ENCODE results near the gene COL26A1. TPM values are rescaled to one million over a fixed set of nuclear protein-coding genes. Genes with fewer than 3 reads are reported as not detected.
A peak's percentile ranks its signal among the peaks of the same experiment; 100 is the strongest.

The COL26A1 gene
- polyA plus RNA-seq, 1 donor from 2014 or later: 36.6 TPM

DNA sequence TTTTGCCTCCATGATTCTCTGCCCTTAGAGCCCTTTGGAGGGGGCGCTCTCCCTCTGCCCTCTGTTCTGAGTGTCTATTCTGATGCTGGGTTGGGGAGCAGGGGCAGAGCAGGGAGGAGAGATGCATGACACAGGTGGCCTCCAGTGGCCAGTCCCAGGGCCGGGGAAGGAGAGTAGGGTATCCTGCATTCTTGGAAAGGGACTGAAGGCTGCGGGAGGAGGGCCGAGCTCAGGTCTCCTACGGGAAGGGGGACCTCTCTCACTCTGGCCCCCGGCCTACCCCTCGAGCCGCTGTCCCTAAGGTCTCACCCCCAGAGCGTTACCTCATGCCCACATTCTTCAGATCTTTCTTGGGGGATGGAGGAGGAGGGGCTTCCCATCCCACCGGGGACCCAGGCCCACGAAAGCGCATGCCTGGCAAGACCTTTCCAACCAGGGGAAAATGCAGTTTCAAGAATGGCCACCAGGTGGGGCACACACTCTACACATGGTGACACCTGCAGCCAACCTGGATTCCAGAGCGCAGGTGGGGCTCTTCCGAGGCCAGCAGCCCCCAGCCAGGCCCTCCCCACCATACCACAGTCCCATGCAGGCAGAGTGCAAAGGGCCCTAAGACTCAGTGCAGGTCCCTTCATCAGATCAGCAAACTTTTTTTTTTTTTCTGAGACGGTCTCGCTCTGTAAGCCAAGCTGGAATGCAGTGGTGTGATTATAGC, 180.0 kb downstream of the COL26A1 start:
- no peak overlapping the region for H2AFZ ChIP-seq (ENCODE audit: low read depth, low read length)
- no peak for TF ChIP-seq TAF1 (IDR thresholded peaks at IDR 0.05; ENCODE audit: low read depth)
- peak; percentile 97 for TF ChIP-seq RAD21 (conservative IDR thresholded peaks at IDR 0.05)
- TF ChIP-seq SMC3 (conservative IDR thresholded peaks at IDR 0.05; ENCODE audit: poor library complexity): peak; percentile 98
- TF ChIP-seq, protein P1, sequence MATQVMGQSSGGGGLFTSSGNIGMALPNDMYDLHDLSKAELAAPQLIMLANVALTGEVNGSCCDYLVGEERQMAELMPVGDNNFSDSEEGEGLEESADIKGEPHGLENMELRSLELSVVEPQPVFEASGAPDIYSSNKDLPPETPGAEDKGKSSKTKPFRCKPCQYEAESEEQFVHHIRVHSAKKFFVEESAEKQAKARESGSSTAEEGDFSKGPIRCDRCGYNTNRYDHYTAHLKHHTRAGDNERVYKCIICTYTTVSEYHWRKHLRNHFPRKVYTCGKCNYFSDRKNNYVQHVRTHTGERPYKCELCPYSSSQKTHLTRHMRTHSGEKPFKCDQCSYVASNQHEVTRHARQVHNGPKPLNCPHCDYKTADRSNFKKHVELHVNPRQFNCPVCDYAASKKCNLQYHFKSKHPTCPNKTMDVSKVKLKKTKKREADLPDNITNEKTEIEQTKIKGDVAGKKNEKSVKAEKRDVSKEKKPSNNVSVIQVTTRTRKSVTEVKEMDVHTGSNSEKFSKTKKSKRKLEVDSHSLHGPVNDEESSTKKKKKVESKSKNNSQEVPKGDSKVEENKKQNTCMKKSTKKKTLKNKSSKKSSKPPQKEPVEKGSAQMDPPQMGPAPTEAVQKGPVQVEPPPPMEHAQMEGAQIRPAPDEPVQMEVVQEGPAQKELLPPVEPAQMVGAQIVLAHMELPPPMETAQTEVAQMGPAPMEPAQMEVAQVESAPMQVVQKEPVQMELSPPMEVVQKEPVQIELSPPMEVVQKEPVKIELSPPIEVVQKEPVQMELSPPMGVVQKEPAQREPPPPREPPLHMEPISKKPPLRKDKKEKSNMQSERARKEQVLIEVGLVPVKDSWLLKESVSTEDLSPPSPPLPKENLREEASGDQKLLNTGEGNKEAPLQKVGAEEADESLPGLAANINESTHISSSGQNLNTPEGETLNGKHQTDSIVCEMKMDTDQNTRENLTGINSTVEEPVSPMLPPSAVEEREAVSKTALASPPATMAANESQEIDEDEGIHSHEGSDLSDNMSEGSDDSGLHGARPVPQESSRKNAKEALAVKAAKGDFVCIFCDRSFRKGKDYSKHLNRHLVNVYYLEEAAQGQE (IDR thresholded peaks at IDR 0.05; ENCODE audit: borderline replicate concordance): no peak
- TF ChIP-seq EZH2 (IDR thresholded peaks at IDR 0.05; ENCODE audit: borderline replicate concordance, insufficient read depth, low read length, poor library complexity, severe bottlenecking): no peak
- TF ChIP-seq CTCF (IDR thresholded peaks at IDR 0.05; ENCODE audit: poor library complexity, severe bottlenecking): peak; percentile 97
- no peaks in the 10 kb centered on the region for H4K20me1 ChIP-seq (ENCODE audit: insufficient read depth)
- H3K36me3 ChIP-seq (ENCODE audit: insufficient read depth, low read length): no peaks in the 10 kb centered on the region
- no peaks in the 10 kb centered on the region for H3K79me2 ChIP-seq (replicated peaks; ENCODE audit: insufficient read depth, low read length)
- no peaks in the 10 kb centered on the region for H3K9me2 ChIP-seq (ENCODE audit: insufficient read depth, low read length)
- H3K9me3 ChIP-seq (ENCODE audit: low read length): no peaks in the 10 kb centered on the region
- no peaks in the 10 kb centered on the region for H3K27me3 ChIP-seq (ENCODE audit: insufficient read depth, low read depth, low read length)
- no peak overlapping the region for H3K4me2 ChIP-seq (ENCODE audit: low read length)
- no peak overlapping the region for H3K27ac ChIP-seq (ENCODE audit: low read length)
- no peak overlapping the region for H3K9ac ChIP-seq (ENCODE audit: low read length)
- H3K4me3 ChIP-seq (ENCODE audit: low read length): no peak overlapping the region
- no peaks in the 10 kb centered on the region for H3F3A ChIP-seq (ENCODE audit: insufficient read depth, low read length, poor library complexity, severe bottlenecking)

DNA sequence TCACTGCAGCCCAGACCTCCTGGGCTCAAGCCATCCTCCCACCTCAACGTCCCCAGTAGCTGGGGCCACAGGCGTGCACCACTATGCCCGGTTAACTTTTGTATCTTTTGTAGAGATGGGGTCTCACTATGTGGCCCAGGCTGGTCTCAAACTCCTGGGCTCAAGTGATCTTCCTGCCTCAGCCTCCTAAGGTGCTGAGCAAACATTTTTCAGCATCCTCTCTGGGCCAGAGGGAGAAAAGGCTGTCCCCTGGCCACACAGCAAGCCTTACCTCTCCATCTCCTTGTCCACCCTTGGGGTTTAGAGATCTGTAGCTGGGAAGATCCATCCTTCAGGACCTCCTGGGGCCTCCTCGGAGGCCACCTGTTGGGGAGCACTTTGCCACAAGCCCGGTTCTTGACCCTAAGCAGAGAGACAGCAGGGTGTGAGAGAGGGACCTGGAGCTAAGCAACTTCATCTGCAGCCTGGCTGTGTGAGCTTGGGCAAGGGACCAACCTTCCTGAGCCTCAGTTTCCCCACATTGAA, 180.6 kb downstream of the COL26A1 start:
- H3K9me2 ChIP-seq (ENCODE audit: insufficient read depth, low read length): no peaks in the 10 kb centered on the region
- TF ChIP-seq POLR2AphosphoS5 (IDR thresholded peaks at IDR 0.05) (no peak), TAF1 (IDR thresholded peaks at IDR 0.05; ENCODE audit: low read depth) (no peak)
- H3F3A ChIP-seq (ENCODE audit: insufficient read depth, low read length, poor library complexity, severe bottlenecking): no peaks in the 10 kb centered on the region
- no peaks in the 10 kb centered on the region for H3K27me3 ChIP-seq (ENCODE audit: insufficient read depth, low read depth, low read length)
- no peaks in the 10 kb centered on the region for H4K20me1 ChIP-seq (ENCODE audit: insufficient read depth)
- H3K4me2 ChIP-seq (ENCODE audit: low read length): no peak overlapping the region
- H3K27ac ChIP-seq (ENCODE audit: low read length): no peak overlapping the region
- H3K9me3 ChIP-seq (ENCODE audit: low read length): no peaks in the 10 kb centered on the region
- no peak overlapping the region for H3K9ac ChIP-seq (ENCODE audit: low read length)
- H3K79me2 ChIP-seq (replicated peaks; ENCODE audit: insufficient read depth, low read length): no peaks in the 10 kb centered on the region
- no peak overlapping the region for H3K4me3 ChIP-seq (ENCODE audit: low read length)
- no peaks in the 10 kb centered on the region for H3K36me3 ChIP-seq (ENCODE audit: insufficient read depth, low read length)
- no peak overlapping the region for H2AFZ ChIP-seq (ENCODE audit: low read depth, low read length)

GRCh38 chr7:101543846-101544245, 181.2 kb downstream of the COL26A1 start:
- H3K4me3 ChIP-seq (ENCODE audit: low read length): no peak overlapping the region
- TF ChIP-seq SMC3 (conservative IDR thresholded peaks at IDR 0.05; ENCODE audit: poor library complexity) (no peak), EP300 (conservative IDR thresholded peaks at IDR 0.05; ENCODE audit: poor library complexity, severe bottlenecking) (no peak), EZH2 (IDR thresholded peaks at IDR 0.05; ENCODE audit: borderline replicate concordance, insufficient read depth, low read length, poor library complexity, severe bottlenecking) (no peak)
- no peaks in the 10 kb centered on the region for H3K9me2 ChIP-seq (ENCODE audit: insufficient read depth, low read length)
- H3K27me3 ChIP-seq (ENCODE audit: insufficient read depth, low read depth, low read length): no peaks in the 10 kb centered on the region
- H2AFZ ChIP-seq (ENCODE audit: low read depth, low read length): no peak overlapping the region
- H3F3A ChIP-seq (ENCODE audit: insufficient read depth, low read length, poor library complexity, severe bottlenecking): no peaks in the 10 kb centered on the region
- no peak overlapping the region for H3K27ac ChIP-seq (ENCODE audit: low read length)
- no peaks in the 10 kb centered on the region for H3K36me3 ChIP-seq (ENCODE audit: insufficient read depth, low read length)
- H3K79me2 ChIP-seq (replicated peaks; ENCODE audit: insufficient read depth, low read length): no peaks in the 10 kb centered on the region
- H3K9me3 ChIP-seq (ENCODE audit: low read length): no peaks in the 10 kb centered on the region
- H4K20me1 ChIP-seq (ENCODE audit: insufficient read depth): no peaks in the 10 kb centered on the region
- H3K9ac ChIP-seq (ENCODE audit: low read length): no peak overlapping the region
- no peak overlapping the region for H3K4me2 ChIP-seq (ENCODE audit: low read length)

All from neural cell (in vitro differentiated cells).